ENCODE results near the gene SAP30BP.

SAP30BP gene

DNA sequence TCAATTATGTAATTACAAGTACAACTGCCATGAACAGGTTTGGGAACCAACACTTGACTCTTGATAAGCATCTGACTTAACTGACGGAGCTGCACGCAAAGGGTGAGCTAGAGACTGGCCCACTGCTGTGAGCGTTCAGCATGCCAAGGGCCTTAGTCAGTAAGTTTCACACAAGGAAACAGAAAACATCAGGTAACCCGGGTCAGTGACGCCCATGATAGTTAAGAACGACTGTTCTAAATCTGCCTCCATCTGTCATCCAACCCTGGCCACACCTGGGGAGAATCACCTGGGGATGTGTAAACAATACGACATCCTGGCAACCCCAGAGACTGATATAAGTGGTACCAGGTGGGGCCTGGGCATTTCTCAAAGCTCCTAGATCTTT is 21.6 kb upstream of the SAP30BP start:
- no peaks in the 10 kb centered on the region for H3F3A ChIP-seq (ENCODE audit: control insufficient read depth, insufficient read depth)
- no peak overlapping the region for H3K27ac ChIP-seq (ENCODE audit: low read depth, low read length)
- H3K9me3 ChIP-seq (ENCODE audit: control insufficient read depth, insufficient read depth, low read length): no peaks in the 10 kb centered on the region
- no peak overlapping the region for H3K4me3 ChIP-seq (ENCODE audit: low read length)
- TF ChIP-seq EZH2phosphoT487 (IDR thresholded peaks at IDR 0.05; ENCODE audit: borderline replicate concordance, low read length) (no peak), CTCF (IDR thresholded peaks at IDR 0.05; ENCODE audit: low read depth, low read length, poor library complexity, severe bottlenecking) (no peak)
- peaks cover 19% of the 10 kb centered on the region for H3K79me2 ChIP-seq (ENCODE audit: control insufficient read depth, low read length)
- no peaks in the 10 kb centered on the region for H3K4me1 ChIP-seq (ENCODE audit: control insufficient read depth, low read length)
- 0 out of 2 replicates have a peak, but pooled peaks cover 2% of the 10 kb centered on the region for H4K20me1 ChIP-seq (ENCODE audit: control insufficient read depth, insufficient read depth, low read depth, low read length)
- no peaks in the 10 kb centered on the region for H3K9me2 ChIP-seq (replicated peaks; ENCODE audit: control insufficient read depth, low read length)
- H3K27me3 ChIP-seq (ENCODE audit: control insufficient read depth, low read length): no peaks in the 10 kb centered on the region
- peaks cover 79% of the 10 kb centered on the region for H3K36me3 ChIP-seq (ENCODE audit: control insufficient read depth, low read length)
- H3K4me2 ChIP-seq (ENCODE audit: low read length): no peak overlapping the region

DNA sequence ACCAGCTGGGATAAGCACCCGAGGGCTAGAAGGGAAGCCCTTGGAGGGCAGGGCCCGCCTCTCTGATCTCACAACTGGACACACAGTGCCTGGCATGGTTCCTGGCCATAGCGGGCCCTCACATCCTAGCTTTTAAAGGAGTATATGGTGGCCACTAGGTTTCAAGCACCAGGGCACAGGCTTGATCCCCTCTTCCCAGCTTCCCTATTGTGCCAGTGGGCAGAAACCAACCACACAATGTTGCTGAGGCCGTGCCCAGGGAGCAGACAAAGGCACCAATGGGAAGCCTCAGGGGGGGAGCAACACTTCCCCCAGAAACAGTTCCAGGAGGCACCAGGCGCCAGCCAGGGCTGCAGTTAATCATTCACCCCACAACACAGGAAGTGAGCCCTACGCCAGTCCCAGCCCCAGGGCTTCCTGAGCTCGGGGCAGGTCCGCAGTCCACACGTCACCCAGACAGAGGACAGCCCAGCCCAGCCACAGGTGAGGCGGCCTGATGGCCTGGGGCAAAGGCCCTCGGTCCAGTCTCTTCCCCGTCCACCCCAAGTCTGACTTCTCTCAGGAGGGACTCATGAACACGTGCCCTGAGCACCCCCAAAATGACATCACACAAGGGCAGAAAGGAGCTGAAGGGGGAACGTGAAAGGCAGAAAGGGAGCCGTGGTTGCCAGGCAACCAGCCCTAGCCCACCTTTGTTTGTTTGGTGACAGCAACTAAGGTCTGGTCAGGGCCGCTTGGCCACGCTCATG is 21.1 kb upstream of the SAP30BP start:
- H3K27ac ChIP-seq (ENCODE audit: low read depth, low read length): no peak overlapping the region

GRCh38 chr17:75646638-75646992 is 20.5 kb upstream of the SAP30BP start:
- Histone ChIP-seq H3K79me2 (ENCODE audit: control insufficient read depth, low read length) (peaks cover 19% of the 10 kb centered on the region), H3F3A (ENCODE audit: control insufficient read depth, insufficient read depth) (no peaks in the 10 kb centered on the region), H3K4me2 (ENCODE audit: low read length) (no peak overlapping the region), H3K27me3 (ENCODE audit: control insufficient read depth, low read length) (no peaks in the 10 kb centered on the region), H3K9me3 (ENCODE audit: control insufficient read depth, insufficient read depth, low read length) (no peaks in the 10 kb centered on the region), H3K4me3 (ENCODE audit: low read length) (no peak overlapping the region), H3K27ac (ENCODE audit: low read depth, low read length) (no peak overlapping the region), H3K4me1 (ENCODE audit: control insufficient read depth, low read length) (no peaks in the 10 kb centered on the region), H3K9me2 (replicated peaks; ENCODE audit: control insufficient read depth, low read length) (no peaks in the 10 kb centered on the region), H4K20me1 (ENCODE audit: control insufficient read depth, insufficient read depth, low read depth, low read length) (0 out of 2 replicates have a peak, but pooled peaks cover under 1% of the 10 kb centered on the region), H3K36me3 (ENCODE audit: control insufficient read depth, low read length) (peaks cover 80% of the 10 kb centered on the region)
- TF ChIP-seq EZH2phosphoT487 (IDR thresholded peaks at IDR 0.05; ENCODE audit: borderline replicate concordance, low read length) (no peak), CTCF (IDR thresholded peaks at IDR 0.05; ENCODE audit: low read depth, low read length, poor library complexity, severe bottlenecking) (no peak)

More for the DNA sequence above, 21.1 kb upstream of the SAP30BP start:
- no peak for TF ChIP-seq EZH2phosphoT487 (IDR thresholded peaks at IDR 0.05; ENCODE audit: borderline replicate concordance, low read length)
- no peak for TF ChIP-seq CTCF (IDR thresholded peaks at IDR 0.05; ENCODE audit: low read depth, low read length, poor library complexity, severe bottlenecking)
- no peak overlapping the region for H3K4me3 ChIP-seq (ENCODE audit: low read length)
- H3K4me1 ChIP-seq (ENCODE audit: control insufficient read depth, low read length): no peaks in the 10 kb centered on the region
- H3K4me2 ChIP-seq (ENCODE audit: low read length): no peak overlapping the region
- H3F3A ChIP-seq (ENCODE audit: control insufficient read depth, insufficient read depth): no peaks in the 10 kb centered on the region
- peaks cover 80% of the 10 kb centered on the region for H3K36me3 ChIP-seq (ENCODE audit: control insufficient read depth, low read length)
- peaks cover 19% of the 10 kb centered on the region for H3K79me2 ChIP-seq (ENCODE audit: control insufficient read depth, low read length)
- no peaks in the 10 kb centered on the region for H3K27me3 ChIP-seq (ENCODE audit: control insufficient read depth, low read length)
- H3K9me3 ChIP-seq (ENCODE audit: control insufficient read depth, insufficient read depth, low read length): no peaks in the 10 kb centered on the region
- H4K20me1 ChIP-seq (ENCODE audit: control insufficient read depth, insufficient read depth, low read depth, low read length): 0 out of 2 replicates have a peak, but pooled peaks cover 2% of the 10 kb centered on the region
- no peaks in the 10 kb centered on the region for H3K9me2 ChIP-seq (replicated peaks; ENCODE audit: control insufficient read depth, low read length)
